GM18861 (cell line): Measurements from ENCODE around the gene SRGAP1.

Experiments used
- ATAC-seq: cut with Tn5 transposase; IDR thresholded peaks from one replicate; pipeline ENCODE4 v1.9.1; 2021; ENCODE audit not compliant: unreplicated experiment

Gene SRGAP1

DNA sequence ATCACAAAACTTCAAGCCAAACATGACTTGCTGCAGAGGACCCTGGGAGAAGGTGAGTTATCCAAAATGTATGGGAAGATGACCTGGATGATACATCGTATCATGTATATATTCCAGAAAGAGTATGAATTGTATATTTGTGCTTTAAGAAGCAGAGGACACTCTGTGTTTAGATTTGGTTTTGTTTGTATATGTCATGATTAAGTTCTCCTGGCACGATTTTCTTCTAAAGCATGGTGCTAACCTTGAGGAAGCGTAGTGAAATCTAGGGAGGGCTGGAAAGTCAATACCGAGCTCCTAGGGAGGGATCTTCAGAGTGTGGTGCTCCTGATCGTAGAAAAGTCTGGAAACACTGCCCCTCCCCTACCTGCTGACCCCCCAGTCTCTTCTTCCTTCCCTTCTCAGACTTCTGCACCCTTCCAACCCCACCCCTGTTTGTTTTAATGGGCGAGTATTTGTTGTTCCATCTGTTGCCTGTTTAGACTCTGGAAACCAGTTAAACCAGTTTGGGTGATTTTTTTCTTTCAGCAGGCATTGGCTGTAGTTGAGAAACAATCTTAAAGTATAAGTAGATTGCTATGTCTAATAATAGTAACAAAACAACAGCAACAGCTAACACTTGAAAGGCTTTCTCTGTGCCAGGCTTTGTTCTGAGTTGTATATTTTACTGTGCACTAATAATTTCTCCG is 236.0 kb downstream of the SRGAP1 start:
- no peak for ATAC-seq

DNA sequence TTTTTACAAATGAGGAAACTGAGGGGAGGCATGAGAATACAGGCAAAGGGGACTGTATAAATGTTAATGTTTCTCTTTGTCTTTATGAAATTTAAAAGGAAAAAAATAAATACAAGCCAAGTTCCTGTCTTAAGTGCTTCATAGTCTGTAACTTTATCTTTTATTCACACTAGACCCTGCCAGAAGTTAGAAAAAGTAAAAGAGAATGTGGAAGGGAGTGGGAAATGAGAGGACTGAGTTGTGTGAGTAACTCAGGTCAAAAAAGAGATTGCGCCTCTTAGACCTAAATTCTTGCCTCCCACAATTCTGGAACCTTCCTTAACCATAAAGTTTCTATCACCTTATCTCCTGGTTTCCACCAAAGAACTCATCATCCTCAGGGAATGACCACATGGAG is 236.5 kb downstream of the SRGAP1 start:
- no peak for ATAC-seq

DNA sequence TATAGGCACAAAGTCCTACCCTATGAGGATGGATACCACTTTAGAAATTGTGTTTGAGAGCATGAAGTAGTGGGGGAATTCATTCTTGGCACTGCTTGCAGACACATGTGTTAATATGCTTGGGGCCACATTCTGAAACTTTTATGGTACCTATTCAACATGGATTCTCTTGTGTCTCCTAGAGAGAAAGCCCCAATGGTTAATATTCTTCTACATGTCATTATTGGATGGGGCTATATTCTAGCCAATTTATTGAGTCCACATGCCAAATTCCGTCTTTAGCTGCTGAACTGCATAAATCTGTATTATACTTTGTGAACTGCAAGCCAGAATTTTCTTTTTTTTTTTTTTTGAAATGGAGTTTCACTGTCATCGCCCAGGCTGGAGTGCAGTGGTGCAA is 237.6 kb downstream of the SRGAP1 start:
- no peak for ATAC-seq

DNA sequence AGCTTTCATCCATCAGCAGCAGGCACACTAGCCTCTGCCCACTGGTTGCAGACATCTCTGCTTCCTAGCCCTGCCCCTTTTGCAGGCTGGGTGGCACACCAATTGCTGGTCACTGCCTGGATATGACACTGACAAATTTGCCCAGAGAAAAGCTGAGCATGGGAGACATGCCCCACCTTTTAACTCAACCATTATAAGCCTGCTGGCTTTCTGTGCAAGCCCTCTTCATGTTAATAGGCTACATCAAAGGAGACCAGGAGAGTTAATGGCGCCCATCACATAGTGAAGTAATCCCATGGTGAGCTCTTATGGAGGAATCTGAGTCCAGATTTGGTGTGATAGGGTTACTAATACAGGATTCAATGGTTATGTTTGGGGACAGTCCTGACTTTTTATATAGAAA is 238.4 kb downstream of the SRGAP1 start:
- ATAC-seq: no peak

DNA sequence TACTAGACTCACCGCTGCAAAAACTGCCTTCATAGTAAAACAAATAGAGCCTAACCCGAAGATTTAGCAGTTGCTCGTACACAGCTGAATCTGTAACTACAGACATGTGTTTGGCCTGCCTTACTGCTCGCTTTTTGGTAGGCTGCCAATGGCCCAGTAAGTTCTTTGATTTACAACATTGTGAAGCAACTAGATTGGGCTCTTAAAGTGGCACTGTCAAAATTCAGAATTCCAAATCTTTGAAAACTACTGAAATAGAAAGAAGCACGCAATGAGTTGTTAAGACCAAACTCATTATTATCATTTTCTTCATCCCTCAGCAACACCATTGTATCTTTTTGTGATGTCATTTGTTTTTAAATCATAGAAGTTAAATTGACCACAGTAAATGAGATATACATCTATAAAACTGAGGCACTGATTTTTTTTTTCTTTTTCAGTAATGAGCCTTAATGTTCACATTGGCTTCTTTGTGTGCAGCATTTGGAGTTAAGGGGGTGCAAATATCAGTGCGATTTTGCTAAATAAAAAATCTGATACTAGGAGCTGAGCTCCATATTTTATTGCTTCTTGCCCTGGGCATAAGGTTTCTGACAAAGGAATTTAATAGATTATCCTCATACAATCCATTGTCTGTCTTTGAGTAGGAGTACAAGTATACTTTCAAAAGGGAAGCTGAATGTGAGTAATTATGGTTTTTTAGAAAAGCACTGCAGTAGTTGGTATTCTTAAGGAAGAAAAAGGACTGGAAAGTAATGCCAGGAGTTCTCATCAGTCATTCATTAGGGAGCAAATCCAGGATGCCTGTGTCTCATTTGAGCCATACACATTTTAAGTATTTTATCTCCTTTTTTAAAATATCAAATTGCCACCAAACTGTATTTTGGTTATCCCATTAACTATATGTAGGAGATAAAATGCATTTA is 239.0 kb downstream of the SRGAP1 start:
- no peak for ATAC-seq

DNA sequence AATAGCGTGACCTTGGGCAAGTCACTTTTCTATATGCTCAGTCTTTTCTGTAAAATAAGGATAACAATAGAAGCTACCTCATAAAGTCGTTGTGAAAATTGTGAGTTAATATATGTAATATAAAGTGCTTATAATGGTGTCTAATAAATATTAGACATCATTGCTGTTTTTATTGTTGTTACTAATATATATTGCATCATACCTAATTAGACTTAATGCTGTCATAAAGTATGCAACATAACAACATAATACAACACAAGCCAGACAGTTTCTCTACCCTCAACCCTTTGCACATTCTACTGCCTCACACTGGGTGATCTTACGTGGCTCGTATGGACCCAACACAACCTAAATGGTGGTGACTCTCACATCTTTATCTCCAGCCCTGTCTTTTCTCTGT is 240.7 kb downstream of the SRGAP1 start:
- no peak for ATAC-seq

DNA sequence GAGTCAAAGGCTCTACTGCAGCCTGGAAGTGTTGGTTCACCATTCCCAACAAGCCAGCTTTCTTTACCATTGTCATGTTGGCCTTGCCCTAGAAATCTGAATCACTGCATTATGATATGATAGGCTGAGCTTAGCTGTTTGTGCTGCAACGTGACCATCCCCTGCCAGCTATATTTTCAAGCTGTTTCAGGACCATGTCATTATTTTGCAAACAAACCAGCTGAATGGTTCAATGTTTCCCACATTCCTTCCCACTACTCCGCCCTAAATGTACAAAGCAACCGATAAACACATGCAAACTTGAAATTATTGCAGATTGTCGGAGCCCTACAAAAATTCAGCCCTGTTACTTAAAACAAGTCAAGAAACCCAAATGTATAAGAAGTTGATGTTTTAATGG is 241.5 kb downstream of the SRGAP1 start:
- no peak for ATAC-seq

DNA sequence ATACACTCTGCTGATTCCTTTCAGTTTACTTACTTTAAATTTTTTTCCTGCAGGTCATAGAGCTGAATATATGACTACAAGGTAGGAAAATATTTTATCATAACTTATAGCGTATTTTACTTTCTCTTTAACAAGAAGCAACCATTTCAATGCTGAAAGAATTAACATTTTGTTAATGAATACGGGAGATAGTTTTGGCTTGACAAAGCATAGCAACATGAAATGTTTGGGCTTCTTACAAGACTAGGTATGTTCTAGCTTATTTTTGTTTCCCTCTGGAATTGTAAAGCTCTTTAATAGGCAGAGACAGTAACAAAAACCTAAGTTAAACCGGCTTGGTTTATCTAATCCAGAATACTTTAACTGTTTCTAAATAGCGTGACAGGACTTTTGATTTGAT is 242.4 kb downstream of the SRGAP1 start:
- no peak for ATAC-seq

DNA sequence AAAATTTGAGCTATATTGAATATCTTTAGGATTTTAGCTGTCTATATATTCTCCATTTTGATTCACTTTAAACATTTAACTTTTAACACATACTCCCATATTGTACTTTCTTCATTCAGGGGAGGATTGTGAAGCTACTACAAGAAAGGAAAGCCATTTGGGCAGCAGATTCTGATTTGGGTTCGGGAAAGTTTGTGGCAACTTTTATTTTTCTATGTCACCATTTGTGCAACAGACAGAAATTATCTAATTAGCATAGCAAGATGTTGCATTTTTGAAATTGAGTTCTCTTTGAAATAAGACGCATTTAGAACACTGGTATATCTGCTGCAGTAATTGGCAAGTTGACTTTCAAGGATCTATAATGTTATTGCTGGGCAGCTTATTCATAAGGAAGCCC is 243.3 kb downstream of the SRGAP1 start:
- ATAC-seq: no peak

DNA sequence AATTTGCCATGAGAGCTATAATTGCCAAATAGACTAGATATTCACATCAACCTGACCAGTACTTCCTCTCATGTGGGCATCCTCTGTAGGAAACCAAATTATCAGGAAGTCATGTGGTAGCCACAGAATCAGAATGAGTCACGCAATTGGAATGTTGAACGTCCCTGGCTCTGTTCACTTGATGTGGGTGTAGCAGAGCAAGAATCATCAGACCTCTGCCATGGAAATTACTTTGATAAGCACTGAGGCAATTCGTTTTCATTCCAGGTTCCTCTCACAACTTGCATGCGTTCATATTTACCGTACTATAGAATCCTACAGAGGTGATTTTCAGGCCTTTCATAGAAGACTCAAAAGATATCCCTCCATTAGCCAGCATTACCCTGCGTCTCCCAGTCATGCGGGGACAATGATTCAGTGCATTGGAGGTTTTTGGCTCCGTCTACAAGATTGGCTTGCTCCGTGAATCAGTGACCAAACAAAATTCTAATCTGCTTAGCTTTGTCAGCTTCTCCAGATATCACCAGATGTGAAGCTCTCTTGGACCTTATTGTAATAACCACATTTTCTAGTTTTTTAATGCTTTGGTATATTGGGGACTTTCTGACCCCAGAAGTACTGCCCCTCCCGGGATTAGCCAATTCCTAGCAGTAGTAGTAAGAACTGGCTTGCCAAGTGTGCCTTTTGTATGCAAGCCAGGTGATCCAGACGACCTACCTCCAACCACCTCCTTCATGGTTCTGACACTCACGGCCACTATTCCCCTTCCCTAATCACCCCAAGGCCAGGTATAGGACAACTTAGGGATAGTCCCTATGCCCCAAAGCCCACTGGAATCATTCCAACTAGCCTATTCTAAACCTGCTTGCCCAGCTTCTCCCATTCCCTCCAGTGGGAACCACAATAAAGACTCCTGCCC is 244.2 kb downstream of the SRGAP1 start:
- ATAC-seq: no peak

DNA sequence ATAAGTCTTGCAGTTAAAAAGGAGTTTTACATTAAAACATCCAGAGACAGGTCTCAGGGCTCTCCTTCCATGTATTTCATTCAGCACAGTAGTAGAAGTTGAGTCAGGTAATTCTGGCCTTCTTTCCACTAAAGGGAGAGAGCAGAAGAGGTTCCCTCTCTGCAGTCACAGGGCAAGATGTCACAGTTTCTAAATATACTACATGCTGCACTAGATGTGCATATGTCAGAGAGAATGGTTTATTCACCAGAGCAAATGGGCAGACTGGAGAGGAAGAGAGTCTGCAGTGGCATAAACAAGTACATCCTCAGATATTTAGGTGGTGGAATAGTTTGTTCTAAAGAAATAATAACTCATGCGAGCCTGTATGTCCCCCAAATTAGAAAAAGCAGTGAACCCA is 245.5 kb downstream of the SRGAP1 start:
- ATAC-seq: no peak

DNA sequence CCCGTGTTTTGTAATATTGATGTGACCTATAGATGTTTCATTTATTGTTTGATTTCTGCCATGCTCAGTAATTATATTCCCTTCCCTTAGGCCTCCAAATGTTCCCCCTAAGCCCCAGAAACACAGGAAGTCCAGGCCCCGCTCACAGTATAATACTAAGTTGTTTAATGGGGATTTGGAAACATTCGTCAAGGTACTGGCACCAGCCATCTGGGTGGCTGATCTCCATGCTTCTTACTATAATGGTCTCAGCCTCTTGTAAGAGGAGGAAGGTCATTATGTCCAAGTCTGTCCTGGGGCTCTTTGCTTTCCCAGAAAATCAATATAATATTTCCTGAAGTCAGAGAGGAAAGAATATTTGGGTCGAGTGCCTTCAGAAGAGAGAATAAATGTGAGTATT is 246.7 kb downstream of the SRGAP1 start:
- no peak for ATAC-seq

DNA sequence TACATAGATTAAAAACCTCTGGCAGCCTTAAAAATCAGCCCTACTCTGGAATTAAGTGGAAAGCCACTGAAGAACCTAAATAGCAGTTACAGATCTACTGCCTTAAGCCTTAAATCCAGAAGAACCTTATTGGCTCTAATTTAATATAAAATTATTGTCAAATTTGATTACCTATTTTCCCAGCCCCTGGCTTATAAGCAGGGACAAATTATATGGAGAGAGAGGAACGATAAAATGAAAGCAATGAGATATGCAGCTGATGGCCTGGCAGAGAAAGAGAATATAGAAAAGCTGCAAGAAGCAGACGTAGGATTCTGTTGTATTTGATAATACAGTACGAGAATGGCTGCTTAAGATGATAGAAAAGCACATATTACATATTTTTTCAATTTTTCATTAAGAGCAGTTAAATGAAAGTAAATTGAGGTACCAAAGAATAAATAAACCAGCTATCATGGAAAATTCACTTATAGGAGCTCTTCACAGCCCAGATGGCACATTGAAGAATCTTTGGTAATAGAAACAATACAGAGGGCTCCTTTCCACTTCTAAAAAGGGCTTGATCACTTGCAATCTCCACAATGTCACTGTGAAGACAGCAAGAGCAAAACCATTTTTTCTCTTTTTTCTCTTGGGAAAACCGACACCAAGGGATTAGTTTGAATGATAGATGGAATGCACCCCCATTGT is 248.2 kb downstream of the SRGAP1 start:
- ATAC-seq: no peak

DNA sequence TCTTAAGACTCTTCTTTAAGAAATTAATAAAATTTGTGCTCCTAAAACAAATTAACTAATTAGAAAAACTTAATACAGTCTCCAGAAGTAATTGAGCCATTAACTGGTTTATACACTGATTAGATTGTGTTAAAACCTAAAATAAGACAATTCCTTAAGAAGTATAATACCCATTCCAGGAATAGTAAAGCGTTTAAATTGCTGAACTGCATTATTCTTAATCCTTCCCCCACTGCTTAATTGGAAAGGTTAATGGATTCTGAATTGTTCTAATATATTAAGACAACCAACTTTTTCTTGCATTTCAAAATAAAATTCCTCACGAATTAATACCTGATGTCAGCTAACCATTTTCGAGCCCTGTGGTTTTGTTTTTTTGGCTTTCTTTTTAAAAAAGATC is 249.2 kb downstream of the SRGAP1 start:
- no peak for ATAC-seq

DNA sequence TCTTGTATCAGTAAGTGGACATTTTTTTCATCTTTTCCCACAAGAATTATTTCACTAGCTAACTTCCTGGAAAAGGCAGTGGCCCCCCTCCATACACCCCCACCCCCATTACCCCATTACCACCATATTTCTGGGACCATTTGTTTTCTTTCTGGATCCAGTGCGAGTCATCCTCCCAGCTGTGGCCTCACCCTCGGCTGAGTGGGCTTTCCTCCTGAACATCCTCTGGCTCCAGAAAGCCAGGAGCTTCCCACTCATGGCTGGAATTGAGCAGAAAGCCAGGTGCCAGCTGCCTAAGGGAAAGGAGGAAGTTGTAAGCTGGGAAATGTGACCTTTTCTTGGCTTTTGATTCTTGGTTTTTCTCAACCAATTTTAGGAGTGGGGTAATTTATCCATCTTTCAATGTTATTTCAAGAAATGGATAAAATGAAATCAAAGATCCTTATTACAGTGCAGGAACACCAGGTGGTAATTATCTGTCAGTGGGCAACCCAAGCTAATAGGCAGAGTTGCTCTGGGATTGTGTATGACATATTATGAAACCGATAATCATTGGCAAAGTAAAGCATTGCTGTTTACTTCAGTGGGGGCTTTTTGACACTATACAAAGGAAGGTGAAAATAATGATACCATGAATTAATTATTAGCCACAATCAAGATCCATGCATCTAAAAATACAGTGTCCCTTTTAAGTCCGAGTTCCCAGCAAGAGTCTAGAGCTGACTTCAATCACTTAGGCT is 253.0 kb downstream of the SRGAP1 start:
- ATAC-seq: no peak

DNA sequence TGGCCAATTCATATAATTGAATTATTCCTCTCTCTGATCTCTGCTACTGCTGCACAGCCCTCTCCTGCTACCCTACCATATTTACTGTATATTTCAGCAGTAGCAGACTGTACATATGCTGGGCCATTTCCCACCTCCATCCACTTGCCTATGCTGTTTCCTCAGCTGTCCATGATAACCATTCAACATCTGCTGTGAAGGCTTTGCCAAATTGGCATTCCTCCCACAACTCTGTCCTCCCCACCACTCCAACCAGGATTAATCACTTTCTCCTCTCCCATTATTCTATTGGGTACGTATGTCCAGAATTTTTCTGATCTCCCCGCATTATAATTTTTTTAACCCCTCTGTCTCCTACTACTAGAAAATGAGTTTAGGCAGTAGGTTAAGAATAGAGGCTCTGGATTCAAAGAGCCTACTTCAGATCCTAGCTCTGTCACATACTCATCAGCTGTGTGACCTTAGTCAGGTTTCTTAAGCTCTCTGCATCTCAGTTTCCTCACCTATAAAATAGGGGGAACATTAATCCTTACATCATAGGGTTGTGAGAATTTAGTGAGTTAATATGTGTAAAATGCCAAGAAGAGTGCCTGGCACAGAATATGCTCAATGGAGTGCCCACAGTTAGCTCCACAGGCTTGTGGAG is 254.3 kb downstream of the SRGAP1 start:
- no peak for ATAC-seq

DNA sequence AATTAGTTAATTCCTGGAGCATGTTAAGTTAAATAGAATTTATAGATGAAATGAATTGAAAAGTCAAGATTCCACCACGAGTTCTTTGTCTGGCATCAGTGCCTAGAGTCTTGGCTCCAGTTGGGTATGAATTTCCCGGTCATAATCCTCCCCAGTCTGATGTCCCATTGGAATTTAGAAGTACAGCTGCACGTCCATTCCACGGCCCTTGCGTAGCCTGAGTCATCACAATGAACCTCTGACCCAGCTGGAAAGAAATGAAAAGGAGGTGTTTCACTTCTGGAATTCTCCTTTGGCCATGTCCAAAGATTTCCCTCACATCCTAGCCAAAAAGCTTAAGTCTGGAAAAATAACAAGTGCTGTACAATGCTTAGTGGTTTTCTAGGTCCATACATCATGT is 254.9 kb downstream of the SRGAP1 start:
- no peak for ATAC-seq

DNA sequence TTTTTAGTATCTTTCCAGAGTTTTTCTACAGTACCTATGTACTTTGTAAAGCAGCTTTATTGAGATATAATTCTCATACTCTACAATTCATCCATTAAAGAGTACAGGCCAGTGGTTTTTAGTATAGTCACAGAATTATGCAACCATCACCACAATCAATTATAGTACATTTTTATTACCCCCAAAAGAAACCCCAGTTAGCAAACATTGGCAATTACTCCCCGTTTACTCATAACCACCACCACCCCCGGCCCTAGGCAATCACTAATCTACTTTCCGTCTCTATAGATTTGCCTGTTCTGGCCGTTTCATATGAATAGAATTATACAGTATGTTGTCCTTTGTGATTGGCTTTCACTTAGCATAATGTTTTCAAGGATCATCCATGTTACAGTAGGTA is 257.8 kb downstream of the SRGAP1 start:
- no peak for ATAC-seq

DNA sequence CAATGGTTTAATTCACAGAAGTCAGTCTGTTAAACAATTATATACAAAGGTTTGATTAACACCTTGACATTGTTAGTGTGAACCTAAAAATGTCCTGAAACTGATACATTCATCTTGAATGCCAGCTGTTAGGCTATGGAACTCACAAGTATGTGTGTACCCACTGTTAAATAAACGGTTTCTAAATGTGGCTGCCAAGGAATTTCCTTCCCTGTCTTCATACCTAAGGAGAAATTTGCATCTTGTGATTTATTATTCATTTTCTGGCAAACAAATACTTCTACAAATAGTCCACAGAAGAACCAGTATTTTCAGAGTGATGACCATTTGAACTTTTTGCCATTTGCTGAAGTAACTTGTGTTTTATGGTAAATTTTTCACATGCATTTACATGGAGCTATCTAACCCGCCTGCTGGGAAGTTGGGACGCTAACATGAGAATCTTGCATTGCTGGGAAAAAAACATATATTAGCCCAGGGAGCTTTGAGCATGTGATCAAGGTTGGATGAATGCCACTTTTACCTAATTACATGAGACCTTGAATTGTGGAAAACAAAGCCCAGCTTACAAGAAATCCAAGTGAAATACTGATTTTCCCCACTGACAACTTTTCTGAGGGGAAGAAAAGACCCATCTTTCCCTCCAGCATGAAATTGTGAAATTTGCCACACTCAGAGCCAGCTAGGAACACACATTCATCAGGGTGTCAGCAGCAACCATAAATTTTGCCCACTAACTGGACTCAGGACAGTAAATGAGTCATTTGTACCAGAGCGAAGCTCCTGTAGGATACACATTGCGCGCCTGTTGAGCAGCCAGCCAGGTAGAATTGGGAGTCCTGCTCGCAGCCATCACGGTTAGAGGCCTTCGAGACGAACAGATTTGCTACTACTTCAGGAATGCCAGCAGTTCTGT is 259.6 kb downstream of the SRGAP1 start:
- ATAC-seq: no peak
